Caki2 (cell line): ENCODE data around the gene ETV6. TPM values are rescaled to one million over a fixed set of nuclear protein-coding genes. Genes with fewer than 3 reads are reported as not detected.

ENCODE experiments used
- DNase-seq: peaks from one replicate; pipeline ENCODE4 v3.0.0-alpha.2; 2015; ENCODE audit warnings: low read depth
- in situ Hi-C: cut with HindIII; loops from 2 replicates; pipeline ENCODE4 v1.10.0; 2016; ENCODE audit warnings: low sequenced_read_pairs, low pct_unique_long_range_greater_than_20kb, mixed read lengths
- total RNA-seq: library from RNA; depleted of rRNA; stranded (reverse); fragments of >200 nt; shearing (Covaris generic); gene quantifications from 2 replicates; pipeline ENCODE4 v1.2.3, GENCODE V29; 2014; ENCODE audit warnings: low replicate concordance

ETV6 gene
- total RNA-seq, 1 experiment from 2014 or later = 14.7 TPM

- in situ Hi-C loops = no loop called here
- peak; percentile 98 for DNase-seq
Measured at GRCh38 chr12:11795913-11796459, 146.5 kb downstream of the ETV6 start.

DNA sequence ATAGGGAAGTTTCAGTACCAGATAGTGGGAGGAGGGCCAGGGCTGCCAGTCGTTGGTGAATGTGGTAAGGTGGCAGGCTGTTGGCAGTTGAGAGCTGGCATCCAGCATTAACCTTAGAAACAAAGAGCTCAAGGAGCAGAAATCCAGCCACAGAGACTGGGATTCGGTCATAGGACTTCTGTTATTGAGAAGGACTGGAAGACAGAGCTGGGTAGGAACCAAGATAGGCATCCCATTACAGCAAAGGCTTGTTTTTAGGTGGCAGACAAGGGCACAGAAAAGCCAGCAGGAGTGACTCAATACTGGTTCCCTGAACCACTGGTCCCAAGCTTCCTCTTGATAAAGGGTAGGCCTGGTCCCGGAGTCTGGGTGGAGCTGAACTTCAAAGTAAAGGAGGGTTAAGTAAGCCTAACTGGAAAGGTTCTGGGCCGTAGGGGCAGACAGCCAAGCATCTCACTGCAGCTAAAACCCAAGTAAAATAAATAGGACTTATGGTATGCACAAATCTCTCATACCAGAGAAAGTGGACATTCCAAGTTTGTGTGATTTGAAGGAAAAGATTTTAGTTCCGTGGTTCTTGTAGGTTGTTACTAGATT is 147.9 kb downstream of the ETV6 start:
- peak; percentile 44 for DNase-seq
- in situ Hi-C loops = no loop called here

DNA sequence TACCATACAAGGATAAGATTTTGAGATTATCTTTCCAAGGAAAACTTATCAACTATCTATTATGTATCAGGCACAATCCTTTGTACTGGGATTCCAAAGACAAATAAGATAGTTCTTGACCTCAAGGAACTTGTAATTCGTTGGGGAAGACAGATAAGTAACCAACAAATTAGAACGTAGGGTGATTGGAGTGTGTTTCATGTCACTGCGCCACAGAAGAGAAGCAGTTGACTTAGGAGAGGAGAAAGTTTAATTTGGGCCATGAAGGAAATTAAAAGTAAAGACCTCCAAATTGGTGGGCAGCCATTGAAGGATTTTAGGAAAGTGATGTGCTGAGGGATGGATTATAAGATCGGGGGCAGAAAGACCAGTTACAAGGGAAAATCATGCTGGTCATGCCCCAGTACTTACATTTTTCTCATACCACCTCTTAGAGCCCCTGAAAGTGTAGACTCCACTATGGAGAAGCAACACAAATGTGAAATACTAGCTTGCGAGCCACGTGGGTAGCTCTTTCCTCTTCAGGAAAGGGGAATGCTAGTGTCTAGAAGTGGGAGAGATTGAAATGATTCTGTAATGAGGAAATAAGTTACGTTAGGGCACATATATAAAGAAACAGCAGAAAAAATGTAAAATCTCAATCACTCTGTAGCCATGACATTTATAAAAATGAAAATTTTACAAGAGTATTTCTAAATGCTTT is 148.7 kb downstream of the ETV6 start:
- in situ Hi-C loops = no loop called here
- no peak for DNase-seq

DNA sequence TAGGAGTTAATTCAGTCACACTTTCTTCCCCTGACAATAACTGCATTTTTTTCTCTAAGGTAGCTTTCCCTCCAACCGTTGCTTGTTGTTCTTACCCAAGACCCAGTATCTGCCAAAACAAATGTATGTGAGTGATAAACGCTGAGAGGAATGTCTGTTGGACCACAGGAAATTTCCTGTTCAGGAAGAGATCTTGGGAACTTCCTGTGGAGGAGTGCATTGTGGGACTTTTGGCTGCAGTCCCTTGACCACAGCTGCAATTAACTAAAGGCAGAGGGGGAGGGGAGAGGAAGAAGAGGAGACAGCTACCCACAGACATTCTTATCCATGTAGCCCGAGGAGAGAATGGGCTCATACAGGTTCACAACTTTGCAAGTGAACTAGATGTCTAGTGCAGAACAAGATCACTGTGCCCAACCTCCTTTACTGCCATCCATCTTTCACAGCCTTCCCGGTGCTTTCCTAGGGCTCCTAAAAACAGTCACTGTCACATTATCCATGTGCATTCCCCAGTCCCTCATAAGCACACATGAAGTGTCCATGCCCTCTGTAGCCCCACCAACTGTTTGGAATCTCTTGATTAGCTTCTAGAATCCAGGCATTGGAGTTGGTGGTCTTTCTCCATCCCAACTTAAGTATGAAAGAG is 149.5 kb downstream of the ETV6 start:
- in situ Hi-C loops = no loop called here
- DNase-seq = peak; percentile 82

GRCh38 chr12:11799502-11799873 is 150.0 kb downstream of the ETV6 start:
- no peak for DNase-seq
- in situ Hi-C loops = no loop called here

- in situ Hi-C loops = no loop called here
- peak; percentile 76 for DNase-seq
Measured at GRCh38 chr12:11801643-11802042, 152.2 kb downstream of the ETV6 start.

DNA sequence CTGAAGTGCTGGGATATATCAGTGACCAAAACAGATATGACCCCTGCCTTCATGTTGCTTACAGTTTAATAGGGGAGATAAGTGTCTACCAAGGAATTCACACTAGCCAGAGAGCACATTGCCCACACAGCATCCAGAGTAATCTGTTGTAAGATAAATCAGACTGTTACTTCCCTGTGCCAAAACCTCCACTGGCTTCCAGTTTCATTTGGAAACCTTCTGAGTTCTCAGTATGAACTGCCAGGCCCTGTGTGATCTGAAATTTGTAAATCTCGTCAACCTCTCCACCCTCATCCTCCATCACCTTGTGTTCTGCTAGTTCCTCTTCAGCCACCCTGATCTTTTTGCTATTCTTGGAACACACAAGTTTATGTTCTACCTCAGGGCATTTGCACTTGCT is 154.7 kb downstream of the ETV6 start:
- in situ Hi-C loops = no loop called here
- DNase-seq = no peak

GRCh38 chr12:11805043-11805442 is 155.6 kb downstream of the ETV6 start:
- in situ Hi-C loops = no loop called here
- no peak for DNase-seq

DNA sequence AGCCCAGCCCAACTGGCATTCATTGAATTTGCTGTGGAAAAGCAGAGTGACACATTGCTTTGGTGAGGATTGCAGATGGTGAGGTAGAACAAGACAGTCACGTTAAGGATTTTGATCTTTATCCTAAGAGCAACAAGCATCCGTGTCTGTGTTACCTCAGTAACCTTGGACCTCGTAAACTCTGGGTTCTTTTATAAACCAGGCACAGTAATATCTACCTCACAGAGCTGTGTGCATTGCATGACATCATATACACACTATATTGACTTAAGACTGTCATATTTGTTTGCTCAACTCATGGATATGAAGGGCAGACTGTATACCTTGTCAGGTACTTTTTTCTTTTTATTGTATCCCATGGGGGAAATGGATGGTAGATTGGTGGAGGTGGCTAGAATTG is 156.2 kb downstream of the ETV6 start:
- no peak for DNase-seq
- in situ Hi-C loops = no loop called here

DNA sequence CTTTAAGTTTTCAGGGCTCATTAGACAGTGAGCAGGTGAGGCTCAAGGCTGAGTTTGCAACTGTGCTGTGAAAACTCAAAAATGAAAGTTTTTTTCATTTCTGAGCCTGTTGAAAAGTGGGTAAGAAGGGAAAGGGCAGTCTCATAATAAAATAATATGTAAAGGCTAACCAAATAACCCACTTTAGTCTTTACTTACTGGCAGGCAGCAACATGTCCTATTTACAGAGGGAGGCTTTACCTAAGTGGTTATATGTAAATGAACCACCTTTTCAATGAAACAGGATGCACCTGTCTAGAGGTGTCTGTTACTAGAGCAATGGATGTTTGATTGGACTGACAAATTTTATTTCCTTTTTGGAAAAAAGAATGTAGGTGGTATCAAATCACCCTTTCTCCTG is 158.0 kb downstream of the ETV6 start:
- in situ Hi-C loops = no loop called here
- DNase-seq = no peak

DNA sequence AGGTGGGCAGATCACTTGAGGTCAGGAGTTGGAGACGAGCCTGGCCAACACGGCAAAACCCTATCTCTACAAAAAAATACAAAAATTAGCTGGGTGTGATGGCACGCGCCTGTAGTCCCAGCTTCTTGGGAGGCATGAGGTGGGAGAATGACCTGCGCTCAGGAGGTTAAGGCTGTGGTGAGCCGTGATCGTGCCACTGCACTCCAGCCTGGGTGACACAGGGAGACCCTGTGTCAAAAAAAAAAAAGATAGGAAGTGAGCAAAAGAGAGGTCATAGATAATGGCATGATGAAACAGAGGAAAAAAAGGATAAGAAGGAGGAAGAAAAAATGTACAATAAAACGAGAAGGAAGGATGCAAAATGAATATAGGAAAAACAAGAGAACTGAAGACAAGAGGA is 159.5 kb downstream of the ETV6 start:
- no peak for DNase-seq
- in situ Hi-C loops = no loop called here

DNA sequence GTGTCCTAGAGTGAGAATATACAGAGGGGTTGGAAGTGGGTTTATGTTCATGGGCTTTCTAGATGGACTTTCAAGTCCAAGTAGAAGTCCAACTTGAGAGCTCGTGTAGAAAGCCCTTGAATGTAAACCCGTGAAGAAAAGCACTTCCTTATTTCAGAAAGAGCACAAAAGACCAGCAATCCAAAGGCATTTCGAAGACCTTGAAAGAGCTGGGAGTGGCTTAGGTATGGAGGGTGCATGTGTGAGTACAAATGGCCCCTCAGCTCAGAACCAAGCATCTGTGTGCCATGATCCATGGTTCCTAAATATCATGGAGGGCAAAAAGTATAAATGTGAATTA is 160.7 kb downstream of the ETV6 start:
- in situ Hi-C loops = no loop called here
- DNase-seq = no peak

- in situ Hi-C loops = no loop called here
- DNase-seq = no peak
Measured at GRCh38 chr12:11811008-11811407, 161.5 kb downstream of the ETV6 start.

DNA sequence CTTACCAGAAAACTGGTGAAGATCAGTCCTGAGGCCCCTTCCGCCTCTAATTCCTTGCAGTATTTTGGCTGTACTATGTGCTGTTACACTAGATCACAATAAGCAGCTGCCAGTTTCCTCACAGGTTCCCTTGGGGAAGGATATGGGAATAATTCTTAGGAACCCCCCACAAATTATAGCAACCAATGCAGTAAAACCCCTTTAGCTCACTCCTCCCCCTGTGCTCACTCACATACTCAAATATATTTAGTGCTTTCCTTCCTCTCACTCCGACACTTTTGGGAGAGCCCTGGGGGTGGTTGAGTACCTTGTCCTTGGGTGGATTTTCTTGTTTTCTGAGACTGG is 162.7 kb downstream of the ETV6 start:
- DNase-seq = no peak
- in situ Hi-C loops = no loop called here

DNA sequence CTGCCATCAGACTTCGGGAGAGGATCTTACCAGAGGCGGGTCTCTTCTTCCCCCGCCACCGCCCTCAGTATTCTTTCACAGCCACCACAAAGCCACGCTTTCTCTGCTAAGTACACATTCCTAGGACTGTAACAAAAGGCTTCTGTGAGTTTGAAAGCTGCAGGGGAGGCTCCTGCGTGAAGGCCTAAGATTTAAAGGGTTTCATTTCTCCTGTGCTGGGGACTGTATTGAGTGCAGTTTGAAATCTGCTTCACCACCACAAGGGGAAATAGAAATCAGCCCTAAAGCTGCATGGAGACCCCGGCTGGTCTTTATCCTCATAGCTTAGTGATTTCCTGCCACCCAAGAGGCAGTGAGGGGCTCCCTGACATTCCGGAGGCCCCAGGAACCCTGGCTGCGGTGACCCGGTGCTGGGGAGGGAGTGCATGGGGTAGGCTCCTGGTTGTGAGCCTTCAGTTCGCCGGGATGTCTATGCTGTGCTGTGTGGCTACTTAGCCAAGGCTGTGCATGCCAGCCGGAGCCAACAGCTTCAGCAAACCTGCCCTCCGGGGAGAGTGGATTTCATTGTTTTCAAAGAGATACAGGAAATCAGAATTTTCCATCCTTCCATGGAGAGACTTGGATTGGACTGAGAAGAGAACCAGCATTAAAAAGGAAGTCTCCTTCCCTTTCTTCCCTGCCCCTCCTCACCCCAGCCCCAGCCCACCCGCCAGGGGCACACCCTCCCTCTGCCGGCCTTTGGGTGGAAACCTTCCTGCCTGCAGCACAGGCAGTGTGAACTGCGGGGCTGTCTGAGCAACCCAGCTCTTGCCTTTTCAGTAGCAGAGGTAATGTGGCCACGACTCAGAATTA is 163.3 kb downstream of the ETV6 start:
- DNase-seq = no peak

DNA sequence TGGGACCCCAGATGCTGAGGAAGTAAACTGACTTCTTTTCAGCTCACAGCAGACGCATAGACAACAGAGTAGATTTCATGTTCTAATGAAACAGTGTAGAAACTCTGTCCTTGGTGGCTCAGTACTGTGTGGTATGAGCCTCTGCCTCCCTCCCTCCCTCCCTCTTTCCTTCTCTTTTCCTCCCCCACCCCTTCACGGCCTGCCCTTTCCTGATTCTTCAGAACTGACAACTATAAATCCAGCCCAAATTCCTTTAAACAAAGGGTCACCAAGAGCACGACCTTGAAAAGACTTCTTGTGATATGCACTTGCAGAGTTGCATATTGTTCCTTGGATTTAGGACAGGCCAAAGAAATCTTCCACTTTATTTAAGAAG is 164.0 kb downstream of the ETV6 start:
- in situ Hi-C loops = no loop called here
- DNase-seq = no peak

More for the DNA sequence above, 163.3 kb downstream of the ETV6 start:
- in situ Hi-C loops = no loop called here

- DNase-seq = no peak
- in situ Hi-C loops = no loop called here
Measured at GRCh38 chr12:11814374-11814773, 164.9 kb downstream of the ETV6 start.

DNA sequence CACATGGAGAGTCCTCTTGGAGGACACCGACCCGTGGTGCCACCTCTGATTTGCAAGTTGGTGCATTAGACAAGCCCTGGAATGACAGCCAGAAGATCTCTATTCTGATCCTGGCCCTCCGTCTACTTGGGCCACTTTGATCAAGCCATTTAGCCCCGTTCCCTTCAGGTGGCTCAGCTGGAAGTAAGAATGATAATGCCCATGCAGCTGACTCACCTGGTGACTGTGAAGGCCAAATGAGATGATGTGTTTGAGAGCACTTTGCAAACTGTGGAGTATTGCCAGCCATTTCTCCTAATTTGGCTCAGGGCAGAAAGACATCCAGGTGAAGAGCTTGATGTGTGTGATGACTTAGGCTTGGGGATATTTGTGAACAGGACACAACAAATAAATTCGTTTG is 165.9 kb downstream of the ETV6 start:
- in situ Hi-C loops = no loop called here
- no peak for DNase-seq

GRCh38 chr12:11819643-11820042 is 170.2 kb downstream of the ETV6 start:
- in situ Hi-C loops = no loop called here
- DNase-seq = no peak
